Erythroblast (primary cell): ENCODE results near the gene TSBP1.

Experiments used
- GATA1 ChIP-seq: IDR thresholded peaks from 2 replicates; pipeline ENCODE4 v1.6.1; 2011; ENCODE audit warnings: low read depth, mild to moderate bottlenecking, control low read depth, low read length, moderate library complexity
- POLR2A ChIP-seq: IDR thresholded peaks from 2 replicates; pipeline ENCODE4 v1.6.1; 2011; ENCODE audit warnings: mild to moderate bottlenecking, low read length

GRCh38 chr6:32313964-32314363 lies 57.7 kb downstream of the TSBP1 start:
- TF ChIP-seq POLR2A = no peak
- no peak for TF ChIP-seq GATA1
